Kidney (tissue), 14 donors: ENCODE measurements around the gene C1orf174. TPM values are rescaled to one million over a fixed set of nuclear protein-coding genes. Genes with fewer than 3 reads are reported as not detected.

Source experiments
- DNase-seq, 5 donors: peaks; one replicate each; pipeline ENCODE4 v3.0.0-alpha.2; 2013 to 2020
- FAIRE-seq: peaks from 2 replicates; lab custom pipeline; 2012; peaks lifted over from hg19 to GRCh38; lab: Jason Lieb, UNC
- H3K27ac ChIP-seq, 2 donors: one replicate each; pipeline ENCODE4 v1.7.0; 2013; ENCODE audit warnings: low read depth in 2 of 2, low read length in 2 of 2, inconsistent platforms in 1 of 2
- H3K27me3 ChIP-seq: one replicate; pipeline ENCODE4 v1.7.1; 2013; ENCODE audit warnings: low read length, inconsistent platforms; ENCODE audit not compliant: control insufficient read depth, insufficient read depth
- H3K36me3 ChIP-seq, 3 donors: one replicate each; pipeline versions ENCODE4 v1.7.0 to v1.7.1; 2013; ENCODE audit warnings: low read length in 3 of 3, control low read depth in 1 of 3, inconsistent platforms in 1 of 3; ENCODE audit not compliant: insufficient read depth in 3 of 3, control insufficient read depth in 2 of 3
- H3K4me1 ChIP-seq, 3 donors: one replicate each; pipeline versions ENCODE4 v1.7.0 to v1.7.1; 2013; ENCODE audit warnings: low read length in 3 of 3, inconsistent platforms in 1 of 3, low read depth in 1 of 3; ENCODE audit not compliant: control insufficient read depth in 2 of 3, insufficient read depth in 2 of 3
- H3K4me3 ChIP-seq, 3 donors: one replicate each; pipeline versions ENCODE4 v1.7.0 to v1.8.1; 2013; ENCODE audit warnings: low read length in 3 of 3, control low read depth in 1 of 3, inconsistent platforms in 1 of 3
- H3K9ac ChIP-seq, 3 donors: one replicate each; pipeline versions ENCODE4 v1.7.0 to v1.7.1; 2013; ENCODE audit warnings: low read length in 3 of 3, control low read depth in 1 of 3, inconsistent platforms in 1 of 3
- H3K9me3 ChIP-seq, 3 donors: one replicate each; pipeline versions ENCODE4 v1.7.0 to v1.7.1; 2013; ENCODE audit warnings: low read length in 3 of 3, control low read depth in 1 of 3, inconsistent platforms in 1 of 3; ENCODE audit not compliant: control insufficient read depth in 2 of 3, insufficient read depth in 1 of 3
- CTCF ChIP-seq: IDR thresholded peaks from 3 replicates; pipeline ENCODE4 v1.5.1; 2012; ENCODE audit warnings: mild to moderate bottlenecking, moderate library complexity, borderline replicate concordance; ENCODE audit not compliant: insufficient read depth; ENCODE audit errors: extremely low read depth
- intact Hi-C: fragments of 100-400 bp; cut with DNase I; formaldehyde crosslinking; loops from one replicate; pipeline ENCODE4 v1.11.1; 2022
- polyA plus RNA-seq: library from polyadenylated mRNA; stranded (reverse); fragments of 350-450 nt; fragmentation: Illumina TruSeq; extraction: RNeasy Lipid Tissue Mini Kit (QIAGEN cat#74804); gene quantifications from one replicate; pipeline ENCODE4 v1.2.3, GENCODE V29; 2014; ENCODE audit warnings: low read depth, low replicate concordance; ENCODE audit not compliant: insufficient read depth
- total RNA-seq: library from RNA; stranded (reverse); fragmentation: NEBNext Ultra II Directional; extraction: Animal tissue kit (Norgen Biotek cat#: 25700); gene quantifications from one replicate; pipeline ENCODE4 v1.2.1, GENCODE V29; 2021
- donor health status: control.
- donor health status: control.
- donor health status: control.
- donor health status: control.
- donor health status: control.
- donor health status: DM: yes; HTN: yes; CAD: no.
- donor health status: Normal renal cell carcinoma (clear cell type).

Gene C1orf174
- total and polyA plus RNA-seq, 2 donors from 2014 or later: 15.9 to 16.8 TPM

- TF ChIP-seq CTCF: no peak
- peaks cover 0 to 3% (median 0%) of the 10 kb centered on the region in 3 donors for H3K9me3 ChIP-seq
- no peak overlapping the region for H3K27ac ChIP-seq
- no peak overlapping the region for H3K4me3 ChIP-seq
- FAIRE-seq (no peak), DNase-seq (no peak)
- H3K36me3 ChIP-seq: no peaks in the 10 kb centered on the region
- intact Hi-C loops: no loop called here
- no peak overlapping the region for H3K9ac ChIP-seq
- no peaks in the 10 kb centered on the region for H3K27me3 ChIP-seq
- no peaks in the 10 kb centered on the region for H3K4me1 ChIP-seq
Measured at GRCh38 chr1:3945916-3946840, 46.1 kb upstream of the C1orf174 start.

- H3K4me3 ChIP-seq: no peak overlapping the region
- H3K9ac ChIP-seq: no peak overlapping the region
- H3K36me3 ChIP-seq: no peaks in the 10 kb centered on the region
- FAIRE-seq (no peak), DNase-seq (no peak)
- TF ChIP-seq CTCF: no peak
- H3K27me3 ChIP-seq: no peaks in the 10 kb centered on the region
- intact Hi-C loops: no loop called here
- no peaks in the 10 kb centered on the region for H3K4me1 ChIP-seq
- H3K27ac ChIP-seq: no peak overlapping the region
- H3K9me3 ChIP-seq: peaks cover 0 to 3% (median 0%) of the 10 kb centered on the region in 3 donors
Measured at GRCh38 chr1:3945222-3945621, 45.1 kb upstream of the C1orf174 start.

- intact Hi-C loops: no loop called here
- no peak overlapping the region for H3K9ac ChIP-seq
- no peak overlapping the region for H3K27ac ChIP-seq
- DNase-seq (no peak), FAIRE-seq (no peak)
- no peak for TF ChIP-seq CTCF
- no peaks in the 10 kb centered on the region for H3K36me3 ChIP-seq
- no peaks in the 10 kb centered on the region for H3K27me3 ChIP-seq
- peaks cover 0 to 3% (median 0%) of the 10 kb centered on the region in 3 donors for H3K9me3 ChIP-seq
- H3K4me3 ChIP-seq: no peak overlapping the region
- H3K4me1 ChIP-seq: no peaks in the 10 kb centered on the region
Measured at GRCh38 chr1:3944578-3945125, 44.6 kb upstream of the C1orf174 start.
